HL-60 (cell line): Measurements from ENCODE around the gene GFPT2.

Source experiments
- DNase-seq, 2 experiments: peaks; one replicate each; pipeline ENCODE4 v3.0.0-alpha.2; 2010 to 2020; ENCODE audit warnings: low read depth in 1 of 2, low spot score in 1 of 2
- H3K27ac ChIP-seq: fragments of 250-450 bp; sonication (Bioruptor Pico); replicated peaks from 2 replicates; pipeline ENCODE4 v1.5.1; 2020; ENCODE audit warnings: mild to moderate bottlenecking, moderate library complexity
- H3K27me3 ChIP-seq: fragments of 250-450 bp; sonication (Bioruptor Pico); 2 replicates; pipeline ENCODE4 v1.5.1; 2021; ENCODE audit warnings: mild to moderate bottlenecking, moderate library complexity; ENCODE audit not compliant: insufficient read depth, poor library complexity, severe bottlenecking
- H3K4me3 ChIP-seq: replicated peaks from 2 replicates; pipeline ENCODE4 v1.5.1; 2011; ENCODE audit warnings: mild to moderate bottlenecking, control low read depth, low read length; ENCODE audit not compliant: insufficient read depth
- GABPA ChIP-seq: IDR thresholded peaks from 2 replicates; pipeline ENCODE4 v1.6.1; 2012; ENCODE audit warnings: low read depth
- POLR2AphosphoS5 ChIP-seq: IDR thresholded peaks from 2 replicates; pipeline ENCODE4 v1.6.1; 2012; ENCODE audit warnings: low read depth
- SPI1 ChIP-seq: IDR thresholded peaks from 2 replicates; pipeline ENCODE4 v1.6.1; 2012; ENCODE audit warnings: low read depth, mild to moderate bottlenecking, borderline replicate concordance
- TF ChIP-seq, protein P1 (sequence below): IDR thresholded peaks from 2 replicates; pipeline ENCODE4 v1.6.1; 2012; ENCODE audit warnings: low read depth; ENCODE audit not compliant: insufficient replicate concordance
- TF ChIP-seq, protein P2 (sequence below): IDR thresholded peaks from one replicate; pipeline ENCODE4 v1.5.1; 2011; ENCODE audit warnings: low read length, control low read depth, inconsistent platforms; ENCODE audit not compliant: insufficient read depth

GFPT2 gene

DNA sequence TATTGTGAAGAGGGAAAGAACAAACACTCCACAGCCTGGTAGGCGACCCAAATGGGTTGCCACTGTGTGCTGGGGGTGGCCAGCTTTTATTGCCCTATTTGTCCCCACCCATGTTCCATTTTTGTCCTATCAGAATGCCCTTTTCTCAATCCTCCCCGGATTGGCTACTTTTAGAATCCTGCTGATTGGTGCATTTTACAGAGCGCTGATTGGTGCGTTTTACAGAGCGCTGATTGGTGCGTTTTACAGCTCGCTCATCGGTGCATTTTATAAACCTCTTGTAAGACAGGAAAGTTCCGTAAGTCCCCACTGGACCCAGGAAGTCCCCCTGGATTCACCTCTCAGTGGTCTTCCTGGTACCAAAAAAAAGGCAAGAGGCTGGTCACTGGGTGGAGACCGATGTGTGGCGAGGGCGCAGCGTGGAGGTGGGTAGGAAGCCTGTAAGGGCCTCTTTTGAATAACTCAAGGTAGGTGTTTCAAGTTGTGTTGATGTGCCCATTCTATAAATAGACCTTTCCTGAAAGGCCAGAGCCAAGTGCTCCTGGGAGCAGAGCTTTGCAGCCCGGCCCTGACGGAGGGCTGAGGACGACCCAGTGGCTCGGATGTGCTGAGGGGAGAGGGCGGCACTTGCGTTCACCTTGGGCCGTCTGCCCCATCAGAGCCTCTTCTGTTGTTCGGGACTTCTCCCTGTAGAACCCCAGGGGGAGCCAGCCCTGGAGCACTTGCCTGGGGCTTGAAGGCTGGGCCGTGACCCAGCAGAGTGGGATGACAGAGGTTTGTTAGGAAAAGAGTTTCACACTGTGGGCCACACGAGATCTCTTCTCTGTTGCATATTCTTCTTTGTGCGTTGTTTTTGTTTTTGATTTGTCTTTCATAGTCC, 7.2 kb upstream of the GFPT2 start:
- TF ChIP-seq, protein P1, sequence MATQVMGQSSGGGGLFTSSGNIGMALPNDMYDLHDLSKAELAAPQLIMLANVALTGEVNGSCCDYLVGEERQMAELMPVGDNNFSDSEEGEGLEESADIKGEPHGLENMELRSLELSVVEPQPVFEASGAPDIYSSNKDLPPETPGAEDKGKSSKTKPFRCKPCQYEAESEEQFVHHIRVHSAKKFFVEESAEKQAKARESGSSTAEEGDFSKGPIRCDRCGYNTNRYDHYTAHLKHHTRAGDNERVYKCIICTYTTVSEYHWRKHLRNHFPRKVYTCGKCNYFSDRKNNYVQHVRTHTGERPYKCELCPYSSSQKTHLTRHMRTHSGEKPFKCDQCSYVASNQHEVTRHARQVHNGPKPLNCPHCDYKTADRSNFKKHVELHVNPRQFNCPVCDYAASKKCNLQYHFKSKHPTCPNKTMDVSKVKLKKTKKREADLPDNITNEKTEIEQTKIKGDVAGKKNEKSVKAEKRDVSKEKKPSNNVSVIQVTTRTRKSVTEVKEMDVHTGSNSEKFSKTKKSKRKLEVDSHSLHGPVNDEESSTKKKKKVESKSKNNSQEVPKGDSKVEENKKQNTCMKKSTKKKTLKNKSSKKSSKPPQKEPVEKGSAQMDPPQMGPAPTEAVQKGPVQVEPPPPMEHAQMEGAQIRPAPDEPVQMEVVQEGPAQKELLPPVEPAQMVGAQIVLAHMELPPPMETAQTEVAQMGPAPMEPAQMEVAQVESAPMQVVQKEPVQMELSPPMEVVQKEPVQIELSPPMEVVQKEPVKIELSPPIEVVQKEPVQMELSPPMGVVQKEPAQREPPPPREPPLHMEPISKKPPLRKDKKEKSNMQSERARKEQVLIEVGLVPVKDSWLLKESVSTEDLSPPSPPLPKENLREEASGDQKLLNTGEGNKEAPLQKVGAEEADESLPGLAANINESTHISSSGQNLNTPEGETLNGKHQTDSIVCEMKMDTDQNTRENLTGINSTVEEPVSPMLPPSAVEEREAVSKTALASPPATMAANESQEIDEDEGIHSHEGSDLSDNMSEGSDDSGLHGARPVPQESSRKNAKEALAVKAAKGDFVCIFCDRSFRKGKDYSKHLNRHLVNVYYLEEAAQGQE: no peak
- TF ChIP-seq POLR2AphosphoS5 (no peak), SPI1 (no peak), GABPA (no peak)
- TF ChIP-seq, protein P2, sequence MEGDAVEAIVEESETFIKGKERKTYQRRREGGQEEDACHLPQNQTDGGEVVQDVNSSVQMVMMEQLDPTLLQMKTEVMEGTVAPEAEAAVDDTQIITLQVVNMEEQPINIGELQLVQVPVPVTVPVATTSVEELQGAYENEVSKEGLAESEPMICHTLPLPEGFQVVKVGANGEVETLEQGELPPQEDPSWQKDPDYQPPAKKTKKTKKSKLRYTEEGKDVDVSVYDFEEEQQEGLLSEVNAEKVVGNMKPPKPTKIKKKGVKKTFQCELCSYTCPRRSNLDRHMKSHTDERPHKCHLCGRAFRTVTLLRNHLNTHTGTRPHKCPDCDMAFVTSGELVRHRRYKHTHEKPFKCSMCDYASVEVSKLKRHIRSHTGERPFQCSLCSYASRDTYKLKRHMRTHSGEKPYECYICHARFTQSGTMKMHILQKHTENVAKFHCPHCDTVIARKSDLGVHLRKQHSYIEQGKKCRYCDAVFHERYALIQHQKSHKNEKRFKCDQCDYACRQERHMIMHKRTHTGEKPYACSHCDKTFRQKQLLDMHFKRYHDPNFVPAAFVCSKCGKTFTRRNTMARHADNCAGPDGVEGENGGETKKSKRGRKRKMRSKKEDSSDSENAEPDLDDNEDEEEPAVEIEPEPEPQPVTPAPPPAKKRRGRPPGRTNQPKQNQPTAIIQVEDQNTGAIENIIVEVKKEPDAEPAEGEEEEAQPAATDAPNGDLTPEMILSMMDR: no peak
- H3K27ac ChIP-seq: no peak overlapping the region
- no peak for DNase-seq
- H3K27me3 ChIP-seq: peaks cover 7% of the 10 kb centered on the region
- H3K4me3 ChIP-seq: no peak overlapping the region

DNA sequence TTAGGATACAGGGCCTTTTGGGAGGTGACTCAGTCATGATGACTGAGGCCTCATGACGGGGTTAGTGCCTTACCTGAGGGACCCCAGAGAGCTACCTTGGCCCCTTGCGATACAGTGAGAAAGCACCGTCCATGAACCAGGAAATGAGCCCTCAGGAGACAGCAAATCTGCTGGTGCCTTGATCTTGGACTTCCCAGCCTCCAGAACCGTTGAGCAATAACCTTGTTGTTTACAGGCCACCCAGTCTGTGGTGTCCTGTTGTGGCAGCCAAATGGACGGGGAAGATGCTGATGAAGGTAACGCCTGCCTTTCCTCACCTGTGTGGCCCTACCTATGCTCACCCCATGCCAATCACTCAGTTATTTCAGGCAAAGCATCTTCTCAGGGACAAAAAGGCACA, 5.6 kb upstream of the GFPT2 start:
- no peak for TF ChIP-seq POLR2AphosphoS5
- TF ChIP-seq GABPA: no peak
- TF ChIP-seq SPI1: no peak
- TF ChIP-seq, protein P2: no peak
- TF ChIP-seq, protein P1: no peak
- no peak overlapping the region for H3K4me3 ChIP-seq
- no peak overlapping the region for H3K27ac ChIP-seq
- DNase-seq: no peak
- peaks cover 20% of the 10 kb centered on the region for H3K27me3 ChIP-seq

DNA sequence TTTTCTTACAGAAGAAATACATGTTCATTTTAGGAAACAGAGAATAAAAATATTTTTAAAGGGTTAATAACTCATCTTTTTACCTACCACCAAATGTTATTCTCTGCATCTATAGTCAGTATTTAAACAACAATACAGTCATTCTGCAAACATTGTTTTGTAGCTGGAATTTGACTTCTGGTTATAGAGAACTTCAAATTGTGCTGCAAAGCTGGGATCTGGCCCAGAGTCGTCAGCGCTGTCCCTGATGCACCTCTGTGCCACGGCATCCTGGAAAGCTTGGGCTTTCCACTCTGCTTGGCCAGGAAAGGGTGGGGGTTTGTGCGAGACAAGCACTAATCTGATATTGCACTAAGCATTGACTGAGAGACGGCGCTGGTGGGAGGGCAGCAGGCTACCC, 5.0 kb upstream of the GFPT2 start:
- DNase-seq: no peak
- H3K27ac ChIP-seq: no peak overlapping the region
- H3K4me3 ChIP-seq: no peak overlapping the region
- peaks cover 24% of the 10 kb centered on the region for H3K27me3 ChIP-seq
- TF ChIP-seq, protein P2: no peak
- no peak for TF ChIP-seq SPI1
- no peak for TF ChIP-seq POLR2AphosphoS5
- no peak for TF ChIP-seq GABPA
- TF ChIP-seq, protein P1: no peak
